ENCODE data around the gene HLA-B.
"Not testable (repeated sequence)": the region's sequence is repeated elsewhere in the genome, so short reads cannot be mapped to it uniquely, and the experiment has no call there.

Gene HLA-B
- 2,969 to 3,469 (median 3,208) reads per million in 3 experiments for total RNA-seq

- peak; percentile 88 for DNase-seq
Observed at GRCh38 chr6:31356946-31357466, at the start of gene HLA-B. HLA-B (minus strand) TSS chr6:31357179; CDS start chr6:31357158, 21 bp downstream.

- DNase-seq: no peak
Observed at GRCh38 chr6:31405996-31406395, 49.0 kb upstream of the HLA-B start.

- not testable (repeated sequence) for DNase-seq
Observed at GRCh38 chr6:31404061-31404364, 47.0 kb upstream of the HLA-B start.

- peak; percentile 57 for DNase-seq
Observed at GRCh38 chr6:31403283-31404060, 46.5 kb upstream of the HLA-B start, which contains the start of gene MICA. MICA (plus strand) TSS chr6:31403595; CDS start chr6:31403633, 38 bp downstream.

- DNase-seq: peak; percentile 40
Observed at GRCh38 chr6:31402324-31403282, 45.6 kb upstream of the HLA-B start.

GRCh38 chr6:31401403-31401802 lies 44.4 kb upstream of the HLA-B start:
- peak; percentile 16 for DNase-seq

- peak; percentile 66 for DNase-seq
Observed at GRCh38 chr6:31400467-31401289, 43.7 kb upstream of the HLA-B start.

- DNase-seq: peak; percentile 51
Observed at GRCh38 chr6:31399589-31400466, 42.8 kb upstream of the HLA-B start.

GRCh38 chr6:31397901-31398525 lies 41.0 kb upstream of the HLA-B start:
- no peak for DNase-seq

GRCh38 chr6:31397153-31397499 lies 40.1 kb upstream of the HLA-B start:
- not testable (repeated sequence) for DNase-seq

- DNase-seq: peak; percentile 78
Observed at GRCh38 chr6:31396422-31397152, 39.6 kb upstream of the HLA-B start.

GRCh38 chr6:31395832-31396231 lies 38.9 kb upstream of the HLA-B start:
- no peak for DNase-seq

- no peak for DNase-seq
Observed at GRCh38 chr6:31394381-31394780, 37.4 kb upstream of the HLA-B start.

GRCh38 chr6:31393932-31394331 lies 37.0 kb upstream of the HLA-B start:
- no peak for DNase-seq

GRCh38 chr6:31389802-31390132 lies 32.8 kb upstream of the HLA-B start:
- not testable (repeated sequence) for DNase-seq

GRCh38 chr6:31388916-31389801 lies 32.2 kb upstream of the HLA-B start:
- DNase-seq: not testable (repeated sequence)

- no peak for DNase-seq
Observed at GRCh38 chr6:31386977-31387376, 30.0 kb upstream of the HLA-B start.

- no peak for DNase-seq
Observed at GRCh38 chr6:31386099-31386498, 29.1 kb upstream of the HLA-B start.

- DNase-seq: no peak
Observed at GRCh38 chr6:31385041-31385440, 28.1 kb upstream of the HLA-B start.
